ENCODE results near the gene FAM210B. TPM values are rescaled to one million over a fixed set of nuclear protein-coding genes. Genes with fewer than 3 reads are reported as not detected.

The FAM210B gene
- total and polyA plus RNA-seq, 2 of the 13 experiments (the other 11 are each of a cell fraction or from before 2014, with no cell fraction given): 75.9 to 107 TPM

- TF ChIP-seq, protein P1, sequence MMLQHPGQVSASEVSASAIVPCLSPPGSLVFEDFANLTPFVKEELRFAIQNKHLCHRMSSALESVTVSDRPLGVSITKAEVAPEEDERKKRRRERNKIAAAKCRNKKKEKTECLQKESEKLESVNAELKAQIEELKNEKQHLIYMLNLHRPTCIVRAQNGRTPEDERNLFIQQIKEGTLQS (CRISPR knock-in tag; IDR thresholded peaks at IDR 0.05): no peak
- 0 out of 2 replicates have a peak, but pooled peaks have one; percentile 19 for TF ChIP-seq ZNF563 (CRISPR knock-in tag; IDR thresholded peaks at IDR 0.05)
- TF ChIP-seq ATAD3A (CRISPR knock-in tag; IDR thresholded peaks at IDR 0.05): no peak
- no peak for TF ChIP-seq ZNF549 (CRISPR knock-in tag; IDR thresholded peaks at IDR 0.05)
- no peak for TF ChIP-seq JUN (CRISPR knock-in tag; IDR thresholded peaks at IDR 0.05)
- 0 out of 2 replicates have a peak, but pooled peaks have one; percentile 47 for TF ChIP-seq ZBTB7B (CRISPR knock-in tag; IDR thresholded peaks at IDR 0.05)
- no peak for TF ChIP-seq KDM5A (IDR thresholded peaks at IDR 0.05; ENCODE audit: borderline replicate concordance, low read length)
- no peak for TF ChIP-seq FOXK1 (CRISPR knock-in tag; IDR thresholded peaks at IDR 0.05; ENCODE audit: borderline replicate concordance, low read depth)
- no peak for TF ChIP-seq ZNF335 (CRISPR knock-in tag; IDR thresholded peaks at IDR 0.05)
- TF ChIP-seq KAT8 (CRISPR knock-in tag; IDR thresholded peaks at IDR 0.05): peak; percentile 35; the same call in 1 of the 2 replicates
- TF ChIP-seq, protein P2, sequence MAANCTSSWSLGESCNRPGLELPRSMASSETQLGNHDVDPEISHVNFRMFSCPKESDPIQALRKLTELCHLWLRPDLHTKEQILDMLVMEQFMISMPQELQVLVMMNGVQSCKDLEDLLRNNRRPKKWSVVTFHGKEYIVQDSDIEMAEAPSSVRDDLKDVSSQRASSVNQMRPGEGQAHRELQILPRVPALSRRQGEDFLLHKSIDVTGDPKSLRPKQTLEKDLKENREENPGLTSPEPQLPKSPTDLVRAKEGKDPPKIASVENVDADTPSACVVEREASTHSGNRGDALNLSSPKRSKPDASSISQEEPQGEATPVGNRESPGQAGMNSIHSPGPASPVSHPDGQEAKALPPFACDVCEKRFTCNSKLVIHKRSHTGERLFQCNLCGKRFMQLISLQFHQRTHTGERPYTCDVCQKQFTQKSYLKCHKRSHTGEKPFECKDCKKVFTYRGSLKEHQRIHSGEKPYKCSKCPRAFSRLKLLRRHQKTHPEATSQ (CRISPR knock-in tag; IDR thresholded peaks at IDR 0.05; ENCODE audit: borderline replicate concordance): no peak
- TF ChIP-seq MED8 (CRISPR knock-in tag; IDR thresholded peaks at IDR 0.05; ENCODE audit: insufficient replicate concordance): no peak
- no peak for TF ChIP-seq ZFP37 (CRISPR knock-in tag; IDR thresholded peaks at IDR 0.05; ENCODE audit: borderline replicate concordance)
- no peak for TF ChIP-seq ZNF576 (CRISPR knock-in tag; IDR thresholded peaks at IDR 0.05)
- TF ChIP-seq ZNF556 (CRISPR knock-in tag; IDR thresholded peaks at IDR 0.05; ENCODE audit: borderline replicate concordance): peak; percentile 42; the same call in 1 of the 2 replicates
- TF ChIP-seq PLRG1 (conservative IDR thresholded peaks at IDR 0.05): no peak
- TF ChIP-seq MZF1 (CRISPR knock-in tag; IDR thresholded peaks at IDR 0.05; ENCODE audit: borderline replicate concordance): no peak
- TF ChIP-seq, protein P3, sequence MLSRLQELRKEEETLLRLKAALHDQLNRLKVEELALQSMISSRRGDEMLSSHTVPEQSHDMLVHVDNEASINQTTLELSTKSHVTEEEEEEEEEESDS (CRISPR knock-in tag; IDR thresholded peaks at IDR 0.05; ENCODE audit: borderline replicate concordance): no peak
- no peak for TF ChIP-seq MLXIP (CRISPR knock-in tag; IDR thresholded peaks at IDR 0.05; ENCODE audit: borderline replicate concordance)
- TF ChIP-seq ZNF382 (CRISPR knock-in tag; IDR thresholded peaks at IDR 0.05; ENCODE audit: borderline replicate concordance): no peak
- TF ChIP-seq MAFG (CRISPR knock-in tag; IDR thresholded peaks at IDR 0.05): no peak
- TF ChIP-seq ZNF431 (CRISPR knock-in tag; IDR thresholded peaks at IDR 0.05; ENCODE audit: borderline replicate concordance, low read depth): no peak
- TF ChIP-seq EHMT2 (IDR thresholded peaks at IDR 0.05; ENCODE audit: borderline replicate concordance, low read depth, low read length): no peak
- no peak for TF ChIP-seq SNAI1 (CRISPR knock-in tag; IDR thresholded peaks at IDR 0.05; ENCODE audit: borderline replicate concordance)
- TF ChIP-seq ATRX (CRISPR knock-in tag; IDR thresholded peaks at IDR 0.05; ENCODE audit: borderline replicate concordance): no peak
Observed at GRCh38 chr20:56411759-56412472, 53.1 kb downstream of the FAM210B start, which contains the start of gene CASS4 (continued).
